ENCODE results near the gene CLHC1.
"Not testable (repeated sequence)": the region's sequence is repeated elsewhere in the genome, so short reads cannot be mapped to it uniquely, and the experiment has no call there.

The CLHC1 gene

GRCh38 chr2:55154525-55155030, 77.5 kb downstream of the CLHC1 start:
- no peak overlapping the region for H3K27ac Mint-ChIP-seq
- H3K4me1 Mint-ChIP-seq = peaks cover 8% of the 10 kb centered on the region
- DNase-seq (ENCODE audit: low spot score in 2 of 2) = no peak
- H3K9me3 Mint-ChIP-seq = no peaks in the 10 kb centered on the region
- no peak overlapping the region for H3K4me3 Mint-ChIP-seq
- H3K36me3 Mint-ChIP-seq = no peaks in the 10 kb centered on the region
- no peak for ATAC-seq

GRCh38 chr2:55153584-55154299, 78.4 kb downstream of the CLHC1 start:
- no peak for DNase-seq (ENCODE audit: low spot score in 2 of 2)
- peaks cover 8% of the 10 kb centered on the region for H3K4me1 Mint-ChIP-seq

GRCh38 chr2:55152475-55153412, 79.3 kb downstream of the CLHC1 start:
- H3K4me3 Mint-ChIP-seq = no peak overlapping the region
- DNase-seq (ENCODE audit: low spot score in 2 of 2) = no peak
- H3K27ac Mint-ChIP-seq = no peak overlapping the region
- H3K4me1 Mint-ChIP-seq = peaks cover 6% of the 10 kb centered on the region
- no peaks in the 10 kb centered on the region for H3K9me3 Mint-ChIP-seq
- ATAC-seq = no peak
- no peaks in the 10 kb centered on the region for H3K36me3 Mint-ChIP-seq

More at GRCh38 chr2:55153584-55154299, 78.4 kb downstream of the CLHC1 start:
- Mint-ChIP-seq H3K36me3 (no peaks in the 10 kb centered on the region), H3K4me3 (no peak overlapping the region), H3K9me3 (no peaks in the 10 kb centered on the region), H3K27ac (no peak overlapping the region)
- ATAC-seq = no peak

- Mint-ChIP-seq H3K4me3 (no peak overlapping the region), H3K27ac (peak overlapping the region; percentile 40)
Observed at GRCh38 chr2:55151733-55152433, 80.2 kb downstream of the CLHC1 start.

GRCh38 chr2:55150834-55151233, 81.3 kb downstream of the CLHC1 start:
- Mint-ChIP-seq H3K27ac (no peak overlapping the region), H3K4me1 (no peaks in the 10 kb centered on the region), H3K4me3 (no peak overlapping the region), H3K36me3 (no peaks in the 10 kb centered on the region), H3K9me3 (no peaks in the 10 kb centered on the region)
- no peak for ATAC-seq
- no peak for DNase-seq (ENCODE audit: low spot score in 2 of 2)

More at GRCh38 chr2:55151733-55152433, 80.2 kb downstream of the CLHC1 start:
- Mint-ChIP-seq H3K9me3 (no peaks in the 10 kb centered on the region), H3K4me1 (no peaks in the 10 kb centered on the region), H3K36me3 (no peaks in the 10 kb centered on the region)
- ATAC-seq (no peak), DNase-seq (ENCODE audit: low spot score in 2 of 2) (no peak)

- Mint-ChIP-seq H3K27ac (no peak overlapping the region), H3K4me1 (no peaks in the 10 kb centered on the region), H3K9me3 (no peaks in the 10 kb centered on the region), H3K4me3 (no peak overlapping the region), H3K36me3 (no peaks in the 10 kb centered on the region)
- ATAC-seq (no peak), DNase-seq (ENCODE audit: low spot score in 2 of 2) (no peak)
Observed at GRCh38 chr2:55148269-55148668, 83.8 kb downstream of the CLHC1 start.

- ATAC-seq = no peak
- no peak overlapping the region for H3K27ac Mint-ChIP-seq
- DNase-seq (ENCODE audit: low spot score in 2 of 2) = no peak
- no peaks in the 10 kb centered on the region for H3K36me3 Mint-ChIP-seq
- no peaks in the 10 kb centered on the region for H3K4me1 Mint-ChIP-seq
- H3K9me3 Mint-ChIP-seq = no peaks in the 10 kb centered on the region
- H3K4me3 Mint-ChIP-seq = no peak overlapping the region
Observed at GRCh38 chr2:55147531-55147930, 84.6 kb downstream of the CLHC1 start.

- Mint-ChIP-seq H3K9me3 (no peaks in the 10 kb centered on the region), H3K27ac (no peak overlapping the region), H3K36me3 (no peaks in the 10 kb centered on the region), H3K4me3 (no peak overlapping the region), H3K4me1 (no peaks in the 10 kb centered on the region)
- no peak for DNase-seq (ENCODE audit: low spot score in 2 of 2)
- no peak for ATAC-seq
Observed at GRCh38 chr2:55147041-55147440, 85.1 kb downstream of the CLHC1 start.

GRCh38 chr2:55146263-55146662, 85.8 kb downstream of the CLHC1 start:
- H3K4me3 Mint-ChIP-seq = no peak overlapping the region

GRCh38 chr2:55144922-55145820, 86.9 kb downstream of the CLHC1 start:
- no peak for ATAC-seq
- Mint-ChIP-seq H3K9me3 (no peaks in the 10 kb centered on the region), H3K27ac (no peak overlapping the region), H3K36me3 (no peaks in the 10 kb centered on the region), H3K4me3 (no peak overlapping the region), H3K4me1 (no peaks in the 10 kb centered on the region)
- DNase-seq (ENCODE audit: low spot score in 2 of 2) = no peak

More at GRCh38 chr2:55146263-55146662, 85.8 kb downstream of the CLHC1 start:
- H3K4me1 Mint-ChIP-seq = no peaks in the 10 kb centered on the region
- ATAC-seq (no peak), DNase-seq (ENCODE audit: low spot score in 2 of 2) (no peak)
- H3K9me3 Mint-ChIP-seq = no peaks in the 10 kb centered on the region
- H3K27ac Mint-ChIP-seq = no peak overlapping the region
- H3K36me3 Mint-ChIP-seq = no peaks in the 10 kb centered on the region

GRCh38 chr2:55143706-55144105, 88.4 kb downstream of the CLHC1 start:
- H3K4me3 Mint-ChIP-seq; H3K4me1 Mint-ChIP-seq; H3K9me3 Mint-ChIP-seq; DNase-seq (ENCODE audit: low spot score in 2 of 2); H3K36me3 Mint-ChIP-seq; ATAC-seq; H3K27ac Mint-ChIP-seq: not testable (repeated sequence)

GRCh38 chr2:55142518-55142917, 89.6 kb downstream of the CLHC1 start:
- H3K9me3 Mint-ChIP-seq = no peaks in the 10 kb centered on the region
- DNase-seq (ENCODE audit: low spot score in 2 of 2) (no peak), ATAC-seq (no peak)
- H3K27ac Mint-ChIP-seq = no peak overlapping the region
- H3K36me3 Mint-ChIP-seq = no peaks in the 10 kb centered on the region
- no peaks in the 10 kb centered on the region for H3K4me1 Mint-ChIP-seq
- no peak overlapping the region for H3K4me3 Mint-ChIP-seq

- DNase-seq (ENCODE audit: low spot score in 2 of 2) (no peak), ATAC-seq (no peak)
- Mint-ChIP-seq H3K9me3 (no peaks in the 10 kb centered on the region), H3K27ac (no peak overlapping the region), H3K4me3 (no peak overlapping the region), H3K4me1 (no peaks in the 10 kb centered on the region), H3K36me3 (no peaks in the 10 kb centered on the region)
Observed at GRCh38 chr2:55141572-55142413, 90.3 kb downstream of the CLHC1 start.

All from stimulated activated effector memory CD8-positive, alpha-beta T cell treated with anti-CD3 and anti-CD28 coated beads, Interleukin-12 subunit alpha, Interleukin-12 subunit beta, amount 100 ng/mL, for 72 hours (primary cell).